ENCODE data around the gene TIMP3.

DNA sequence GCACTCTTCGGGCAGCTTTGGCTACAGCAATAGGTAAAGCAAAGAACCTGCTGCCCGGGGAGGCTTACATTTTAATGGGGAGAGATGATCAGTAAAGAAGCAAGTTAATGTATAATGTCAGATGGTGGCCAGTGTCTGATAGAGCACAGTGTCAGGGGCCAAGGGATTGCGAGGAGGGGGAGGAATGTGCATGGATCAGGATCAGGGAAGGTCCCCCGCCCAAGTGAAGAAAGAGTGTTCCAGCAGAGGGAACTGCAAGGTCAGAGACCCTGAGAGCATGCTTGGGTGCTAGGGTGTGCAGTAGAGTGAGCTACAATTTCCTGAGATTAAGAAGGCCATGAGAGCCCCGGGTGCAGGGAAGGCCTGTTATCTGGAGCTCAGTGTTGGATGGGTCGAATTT is 39.7 kb downstream of the TIMP3 start:
- TF ChIP-seq, protein P1, sequence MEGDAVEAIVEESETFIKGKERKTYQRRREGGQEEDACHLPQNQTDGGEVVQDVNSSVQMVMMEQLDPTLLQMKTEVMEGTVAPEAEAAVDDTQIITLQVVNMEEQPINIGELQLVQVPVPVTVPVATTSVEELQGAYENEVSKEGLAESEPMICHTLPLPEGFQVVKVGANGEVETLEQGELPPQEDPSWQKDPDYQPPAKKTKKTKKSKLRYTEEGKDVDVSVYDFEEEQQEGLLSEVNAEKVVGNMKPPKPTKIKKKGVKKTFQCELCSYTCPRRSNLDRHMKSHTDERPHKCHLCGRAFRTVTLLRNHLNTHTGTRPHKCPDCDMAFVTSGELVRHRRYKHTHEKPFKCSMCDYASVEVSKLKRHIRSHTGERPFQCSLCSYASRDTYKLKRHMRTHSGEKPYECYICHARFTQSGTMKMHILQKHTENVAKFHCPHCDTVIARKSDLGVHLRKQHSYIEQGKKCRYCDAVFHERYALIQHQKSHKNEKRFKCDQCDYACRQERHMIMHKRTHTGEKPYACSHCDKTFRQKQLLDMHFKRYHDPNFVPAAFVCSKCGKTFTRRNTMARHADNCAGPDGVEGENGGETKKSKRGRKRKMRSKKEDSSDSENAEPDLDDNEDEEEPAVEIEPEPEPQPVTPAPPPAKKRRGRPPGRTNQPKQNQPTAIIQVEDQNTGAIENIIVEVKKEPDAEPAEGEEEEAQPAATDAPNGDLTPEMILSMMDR (IDR thresholded peaks at IDR 0.05): no peak
- TF ChIP-seq POLR2A (IDR thresholded peaks at IDR 0.05): no peak
